Upper lobe of left lung (tissue), 6 donors: ENCODE results near the gene GRIK4. TPM values are rescaled to one million over a fixed set of nuclear protein-coding genes. Genes with fewer than 3 reads are reported as not detected.
A peak's percentile ranks its signal among the peaks of the same experiment; 100 is the strongest.

ENCODE experiments used
- ATAC-seq, 2 donors: fragments of 200-7000 bp; cut with Tn5 transposase; one replicate each; pipeline ENCODE4 v1.9.1; 2022; ENCODE audit warnings: mild to moderate bottlenecking in 2 of 2, moderate library complexity in 2 of 2; ENCODE audit not compliant: low FRiP score in 2 of 2
- DNase-seq, 2 donors: peaks; one replicate each; pipeline ENCODE4 v3.0.0-alpha.2; 2019 to 2020
- H3K27ac ChIP-seq, 4 donors: fragments of 200-600 bp; sonication (generic); one replicate each; pipeline ENCODE4 v1.5.1; 2016 to 2019
- H3K27me3 ChIP-seq, 4 donors: fragments of 200-600 bp; sonication (generic); one replicate each; pipeline ENCODE4 v1.5.1; 2017 to 2019
- H3K36me3 ChIP-seq, 4 donors: fragments of 200-600 bp; sonication (generic); one replicate each; pipeline ENCODE4 v1.5.1; 2016 to 2019
- H3K4me1 ChIP-seq, 4 donors: fragments of 200-600 bp; sonication (generic); one replicate each; pipeline ENCODE4 v1.5.1; 2018 to 2019
- H3K4me3 ChIP-seq, 4 donors: fragments of 200-600 bp; sonication (generic); one replicate each; pipeline ENCODE4 v1.5.1; 2017 to 2019; ENCODE audit warnings: mild to moderate bottlenecking in 2 of 4, moderate library complexity in 1 of 4
- H3K9me3 ChIP-seq, 4 donors: fragments of 200-600 bp; sonication (generic); one replicate each; pipeline ENCODE4 v1.5.1; 2018 to 2019
- EP300 ChIP-seq, 4 donors: sonication (generic); formaldehyde crosslinking; IDR thresholded peaks; one replicate each; pipeline ENCODE4 v1.5.1; 2017; ENCODE audit warnings: antibody characterized with exemption in 4 of 4, control low read depth in 2 of 4
- POLR2A ChIP-seq, 4 donors: fragments of 450-650 bp; IDR thresholded peaks; one replicate each; pipeline ENCODE4 v1.5.1; 2016 to 2017; ENCODE audit warnings: antibody characterized with exemption in 4 of 4, mild to moderate bottlenecking in 2 of 4
- POLR2AphosphoS5 ChIP-seq, 2 donors: sonication (generic); formaldehyde crosslinking; IDR thresholded peaks; one replicate each; pipeline ENCODE4 v1.5.1; 2017; ENCODE audit warnings: antibody characterized with exemption in 2 of 2
- WGBS, 2 donors: methylation state at CpG; one replicate each; pipeline ENCODE4 v1.1.5; 2017 to 2018; 5-methylcytosine and 5-hydroxymethylcytosine counted together
- total RNA-seq, 6 donors: library from RNA; depleted of rRNA in 4 of 6; stranded (reverse); fragments of >200 nt in 4 of 6; gene quantifications; one replicate each; pipeline versions ENCODE4 v1.1.0 to v1.2.1, GENCODE V29; 2016 to 2021
- TF ChIP-seq, protein P1 (sequence below), 6 experiments: fragments of 450-650 bp in 4 of 6; fragments of 200-600 bp in 2 of 6; sonication (generic) in 2 of 6; IDR thresholded peaks; one replicate each; pipeline ENCODE4 v1.5.1; 2016 to 2019; ENCODE audit warnings: antibody characterized with exemption in 6 of 6
- donor health status: DM: no; HTN: no; CAD: no; lungs with moderate emphysema.
- donor health status: DM: no; HTN: yes; CAD: no; lungs with severe emphysema.

GRIK4 gene
- total RNA-seq, 6 donors from 2014 or later, result 0.30 to 8.4 (median 0.78) TPM

- H3K9me3 ChIP-seq, result no peaks in the 10 kb centered on the region
- no peak for TF ChIP-seq EP300 (IDR thresholded peaks at IDR 0.05)
- TF ChIP-seq POLR2AphosphoS5 (IDR thresholded peaks at IDR 0.05), result no peak
- TF ChIP-seq, protein P1, sequence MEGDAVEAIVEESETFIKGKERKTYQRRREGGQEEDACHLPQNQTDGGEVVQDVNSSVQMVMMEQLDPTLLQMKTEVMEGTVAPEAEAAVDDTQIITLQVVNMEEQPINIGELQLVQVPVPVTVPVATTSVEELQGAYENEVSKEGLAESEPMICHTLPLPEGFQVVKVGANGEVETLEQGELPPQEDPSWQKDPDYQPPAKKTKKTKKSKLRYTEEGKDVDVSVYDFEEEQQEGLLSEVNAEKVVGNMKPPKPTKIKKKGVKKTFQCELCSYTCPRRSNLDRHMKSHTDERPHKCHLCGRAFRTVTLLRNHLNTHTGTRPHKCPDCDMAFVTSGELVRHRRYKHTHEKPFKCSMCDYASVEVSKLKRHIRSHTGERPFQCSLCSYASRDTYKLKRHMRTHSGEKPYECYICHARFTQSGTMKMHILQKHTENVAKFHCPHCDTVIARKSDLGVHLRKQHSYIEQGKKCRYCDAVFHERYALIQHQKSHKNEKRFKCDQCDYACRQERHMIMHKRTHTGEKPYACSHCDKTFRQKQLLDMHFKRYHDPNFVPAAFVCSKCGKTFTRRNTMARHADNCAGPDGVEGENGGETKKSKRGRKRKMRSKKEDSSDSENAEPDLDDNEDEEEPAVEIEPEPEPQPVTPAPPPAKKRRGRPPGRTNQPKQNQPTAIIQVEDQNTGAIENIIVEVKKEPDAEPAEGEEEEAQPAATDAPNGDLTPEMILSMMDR (IDR thresholded peaks at IDR 0.05), result no peak
- TF ChIP-seq POLR2A (IDR thresholded peaks at IDR 0.05), result no peak
- H3K27me3 ChIP-seq, result no peaks in the 10 kb centered on the region
- no peak for DNase-seq
- no peaks in the 10 kb centered on the region for H3K36me3 ChIP-seq
- peaks cover 0 to 4% (median 0%) of the 10 kb centered on the region in 4 donors for H3K4me1 ChIP-seq
- ATAC-seq, result no peak
- no peak overlapping the region for H3K27ac ChIP-seq
- no peak overlapping the region for H3K4me3 ChIP-seq
- 79 to 84% methylated on average over 3 of the region's 3 CpGs for WGBS, 2 donors
Measured at GRCh38 chr11:120959189-120959588, 447.6 kb downstream of the GRIK4 start.

DNA sequence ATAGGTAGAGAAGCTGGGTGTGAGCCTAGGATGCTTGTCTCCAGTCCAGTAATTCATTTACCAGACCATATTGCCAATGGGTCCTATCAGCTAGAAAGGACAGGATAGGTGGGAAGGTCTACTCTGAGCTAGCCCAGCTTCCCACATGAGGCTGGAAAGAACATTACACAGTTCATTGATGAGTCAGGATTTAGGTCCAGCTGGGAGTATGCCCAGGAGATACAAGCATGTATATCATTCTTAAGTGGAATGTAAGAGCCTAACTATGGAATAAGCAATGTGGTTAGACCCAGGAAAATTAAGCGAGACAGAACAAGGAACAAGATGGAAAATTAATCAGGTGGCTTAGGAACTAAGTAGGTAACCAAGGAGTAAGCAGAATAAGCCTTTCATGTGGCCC is 453.3 kb downstream of the GRIK4 start:
- DNase-seq (no peak), ATAC-seq (no peak)
- no peaks in the 10 kb centered on the region for H3K27me3 ChIP-seq
- TF ChIP-seq POLR2A (IDR thresholded peaks at IDR 0.05), result no peak
- TF ChIP-seq EP300 (IDR thresholded peaks at IDR 0.05), result no peak
- TF ChIP-seq, protein P1 (IDR thresholded peaks at IDR 0.05), result no peak
- TF ChIP-seq POLR2AphosphoS5 (IDR thresholded peaks at IDR 0.05), result no peak
- H3K27ac ChIP-seq, result no peak overlapping the region
- H3K9me3 ChIP-seq, result no peaks in the 10 kb centered on the region
- H3K36me3 ChIP-seq, result no peaks in the 10 kb centered on the region
- H3K4me1 ChIP-seq, result no peaks in the 10 kb centered on the region
- 81 to 96% methylated on average over 1 of the region's 1 CpG for WGBS, 2 donors
- H3K4me3 ChIP-seq, result no peak overlapping the region

DNA sequence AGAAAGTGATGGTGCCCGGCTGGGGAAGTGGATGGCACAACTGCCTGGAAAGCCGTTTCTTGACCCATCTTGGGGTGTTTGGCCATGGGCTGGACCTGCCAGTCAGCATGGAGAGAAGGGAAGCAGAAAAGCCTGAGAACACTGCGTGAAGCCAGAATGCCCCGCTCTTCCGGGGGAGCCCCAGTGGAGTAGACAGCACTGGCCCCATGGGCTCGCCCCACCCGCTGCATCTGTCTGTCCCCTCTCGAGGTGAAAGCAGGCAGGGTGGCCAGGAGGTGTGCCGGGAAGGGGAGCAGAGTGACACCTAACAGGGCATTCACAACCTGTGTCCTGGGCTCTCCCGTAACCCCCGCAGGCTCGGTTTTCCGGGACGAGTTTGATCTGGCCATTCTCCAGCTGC is 455.3 kb downstream of the GRIK4 start:
- no peak overlapping the region for H3K4me3 ChIP-seq
- H3K27me3 ChIP-seq, result no peaks in the 10 kb centered on the region
- H3K36me3 ChIP-seq, result no peaks in the 10 kb centered on the region
- no peaks in the 10 kb centered on the region for H3K9me3 ChIP-seq
- TF ChIP-seq EP300 (IDR thresholded peaks at IDR 0.05) (no peak), POLR2AphosphoS5 (IDR thresholded peaks at IDR 0.05) (no peak), POLR2A (IDR thresholded peaks at IDR 0.05) (no peak)
- TF ChIP-seq, protein P1 (IDR thresholded peaks at IDR 0.05), result no peak
- H3K27ac ChIP-seq, result no peak overlapping the region
- no peaks in the 10 kb centered on the region for H3K4me1 ChIP-seq
- DNase-seq (peak in 1 of 2 donors; percentile 39), ATAC-seq (no peak)
- 88 to 90% methylated on average over 10 to 14 of the region's 14 CpGs for WGBS, 2 donors

DNA sequence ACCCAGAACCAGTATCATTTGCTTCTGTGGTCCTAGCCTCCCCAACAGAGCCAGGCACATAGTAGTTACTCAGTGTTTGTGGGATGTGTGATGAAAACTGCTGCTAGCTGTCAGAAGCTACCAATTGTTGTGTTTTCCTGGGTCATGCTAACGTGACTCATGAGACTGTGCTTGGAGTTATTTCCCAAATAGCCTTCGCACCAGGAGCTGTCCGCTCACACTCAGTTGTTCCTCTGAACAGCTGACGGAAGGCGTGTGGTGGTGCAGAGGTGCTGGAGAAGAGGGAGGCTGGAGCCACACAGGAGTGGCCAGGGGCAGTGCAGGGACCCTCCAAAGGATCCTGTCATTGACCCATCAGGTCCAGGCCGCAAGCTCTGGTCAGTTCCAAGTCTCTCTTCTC is 458.4 kb downstream of the GRIK4 start:
- no peaks in the 10 kb centered on the region for H3K27me3 ChIP-seq
- no peak for DNase-seq
- H3K9me3 ChIP-seq, result no peaks in the 10 kb centered on the region
- 91 to 97% methylated on average over 6 of the region's 6 CpGs for WGBS, 2 donors
- no peaks in the 10 kb centered on the region for H3K4me1 ChIP-seq
- H3K36me3 ChIP-seq, result no peaks in the 10 kb centered on the region
- no peak overlapping the region for H3K27ac ChIP-seq
- no peak overlapping the region for H3K4me3 ChIP-seq
- TF ChIP-seq EP300 (IDR thresholded peaks at IDR 0.05) (no peak), POLR2AphosphoS5 (IDR thresholded peaks at IDR 0.05) (no peak), POLR2A (IDR thresholded peaks at IDR 0.05) (no peak)
- TF ChIP-seq, protein P1 (IDR thresholded peaks at IDR 0.05), result no peak
- no peak for ATAC-seq

DNA sequence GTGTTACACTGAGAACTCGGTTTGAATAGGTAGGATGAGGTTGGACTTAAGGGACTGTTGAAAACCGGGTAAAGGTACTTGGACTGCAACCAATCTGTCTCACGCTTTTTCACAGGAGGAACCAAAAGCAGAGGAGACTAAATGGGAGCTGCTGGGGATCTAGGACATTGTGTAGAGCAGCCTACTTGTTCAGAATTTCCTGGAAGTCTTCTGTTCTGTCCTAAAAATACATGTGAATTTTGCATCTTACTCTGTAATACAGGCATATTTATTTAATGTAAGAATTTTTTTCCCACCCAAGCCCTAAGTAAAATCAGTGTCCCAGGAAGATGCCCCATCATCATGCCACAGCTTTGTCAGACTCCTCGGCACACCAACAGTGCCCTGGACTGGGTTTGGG is 460.3 kb downstream of the GRIK4 start:
- Histone ChIP-seq H3K9me3 (no peaks in the 10 kb centered on the region), H3K27ac (no peak overlapping the region), H3K36me3 (no peaks in the 10 kb centered on the region), H3K27me3 (no peaks in the 10 kb centered on the region), H3K4me3 (no peak overlapping the region), H3K4me1 (no peaks in the 10 kb centered on the region)
- 83% methylated on average over 4 of the region's 4 CpGs for WGBS, 2 donors
- TF ChIP-seq POLR2AphosphoS5 (IDR thresholded peaks at IDR 0.05), result no peak
- DNase-seq (no peak), ATAC-seq (no peak)
